SIG-M5 (cell line): ENCODE measurements around the gene FNDC11.
"Not testable (repeated sequence)": the region's sequence is repeated elsewhere in the genome, so short reads cannot be mapped to it uniquely, and the experiment has no call there.

Experiments
- DNase-seq: peaks from one replicate; lab custom pipeline; 2025; lab: John Stamatoyannopoulos, UW

The FNDC11 gene

DNA sequence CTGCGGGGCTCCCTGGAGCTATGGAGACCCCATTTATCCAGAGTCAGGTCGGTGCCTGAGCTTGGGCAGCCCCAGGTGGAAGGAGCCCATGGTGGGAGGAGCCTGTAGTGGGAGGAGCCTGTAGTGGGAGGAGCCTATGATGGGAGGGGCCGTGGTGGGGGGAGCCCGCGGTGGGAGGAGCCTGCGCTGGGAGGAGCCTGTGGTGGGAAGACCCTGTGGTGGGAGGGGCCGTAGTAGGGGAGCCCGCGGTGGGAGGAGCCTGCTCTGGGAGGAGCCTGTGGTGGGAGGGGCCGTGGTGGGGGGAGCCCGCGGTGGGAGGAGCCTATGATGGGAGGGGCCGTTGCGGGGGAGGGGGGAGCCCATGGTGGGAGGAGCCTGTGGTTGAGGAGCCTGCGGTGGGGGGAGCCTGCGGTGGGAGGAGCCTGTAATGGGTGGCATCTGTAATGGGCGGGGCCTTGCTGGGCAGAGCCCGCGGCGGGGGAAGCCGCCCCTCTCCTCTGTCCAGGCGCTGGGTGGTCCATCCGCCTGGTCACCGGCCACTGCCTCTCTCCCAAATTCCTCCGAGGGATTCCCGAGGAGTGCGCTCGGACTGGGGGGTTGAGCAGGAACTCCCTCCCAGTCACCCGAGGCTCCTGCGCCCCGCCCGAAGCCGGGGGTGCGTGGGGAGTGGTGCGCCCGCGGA lies 567 bp upstream of the FNDC11 start:
- no peak for DNase-seq

DNA sequence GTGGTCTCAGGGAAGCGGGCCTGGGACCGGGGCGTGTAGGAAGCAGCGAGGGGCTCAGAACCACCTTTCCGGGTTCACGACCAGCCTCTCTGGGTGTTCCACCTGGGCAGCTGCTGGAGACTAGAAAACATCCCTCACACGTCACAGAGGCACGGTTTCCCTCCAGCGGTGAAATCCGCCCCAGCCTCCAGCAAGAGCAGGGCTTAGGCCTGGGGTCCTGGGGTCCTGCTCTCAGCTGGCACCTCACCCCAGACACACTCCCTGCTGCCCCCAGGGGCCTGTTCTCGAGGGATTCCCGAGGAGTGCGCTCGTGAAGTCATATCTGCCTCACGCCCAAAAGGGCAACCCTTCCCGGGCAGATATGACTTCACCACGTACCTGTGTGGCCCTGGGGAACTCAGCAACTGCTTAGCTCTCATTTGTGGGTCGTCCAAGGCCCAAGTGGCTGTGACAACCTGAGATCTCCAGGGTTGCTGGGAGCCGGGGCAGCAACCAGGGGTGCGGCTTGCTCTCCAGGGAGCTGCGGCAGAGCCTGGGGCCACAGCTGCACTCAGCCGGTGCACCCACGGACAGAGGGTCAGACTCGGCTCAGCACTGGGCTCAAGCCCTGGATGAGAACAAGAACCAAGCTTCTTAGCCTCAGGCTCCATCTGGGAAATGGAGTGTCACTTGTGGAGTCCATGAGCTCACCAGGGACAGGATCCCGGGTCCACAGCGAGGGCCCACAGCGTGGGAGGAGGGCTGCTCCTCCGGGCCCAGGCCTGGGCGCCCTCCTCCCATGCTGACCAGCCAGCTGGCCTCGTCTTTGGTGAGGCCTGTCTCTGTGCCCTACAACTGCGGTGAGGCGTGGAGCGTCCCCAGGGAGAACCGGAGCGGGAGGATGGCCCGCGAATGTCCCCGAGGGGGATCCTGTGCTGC lies 661 bp downstream of the FNDC11 start:
- DNase-seq: no peak

DNA sequence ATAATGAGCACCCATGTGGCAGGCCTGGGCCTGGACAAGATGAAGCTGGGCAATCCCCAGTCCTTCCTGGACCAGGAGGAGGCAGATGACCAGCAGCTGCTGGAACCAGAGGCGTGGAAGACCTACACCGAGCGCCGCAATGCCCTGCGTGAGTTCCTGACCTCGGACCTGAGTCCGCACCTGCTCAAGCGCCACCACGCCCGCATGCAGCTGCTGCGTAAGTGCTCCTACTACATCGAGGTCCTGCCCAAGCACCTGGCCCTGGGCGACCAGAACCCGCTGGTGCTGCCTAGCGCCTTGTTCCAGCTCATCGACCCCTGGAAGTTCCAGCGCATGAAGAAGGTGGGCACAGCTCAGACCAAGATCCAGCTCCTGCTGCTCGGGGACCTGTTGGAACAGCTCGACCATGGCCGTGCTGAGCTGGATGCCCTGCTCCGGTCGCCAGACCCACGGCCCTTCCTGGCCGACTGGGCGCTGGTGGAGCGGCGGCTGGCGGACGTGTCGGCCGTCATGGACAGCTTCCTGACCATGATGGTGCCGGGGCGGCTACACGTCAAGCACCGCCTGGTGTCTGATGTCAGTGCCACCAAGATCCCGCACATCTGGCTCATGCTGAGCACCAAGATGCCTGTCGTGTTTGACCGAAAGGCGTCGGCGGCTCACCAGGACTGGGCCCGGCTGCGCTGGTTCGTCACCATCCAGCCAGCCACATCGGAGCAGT lies 1.9 kb downstream of the FNDC11 start:
- no peak for DNase-seq

DNA sequence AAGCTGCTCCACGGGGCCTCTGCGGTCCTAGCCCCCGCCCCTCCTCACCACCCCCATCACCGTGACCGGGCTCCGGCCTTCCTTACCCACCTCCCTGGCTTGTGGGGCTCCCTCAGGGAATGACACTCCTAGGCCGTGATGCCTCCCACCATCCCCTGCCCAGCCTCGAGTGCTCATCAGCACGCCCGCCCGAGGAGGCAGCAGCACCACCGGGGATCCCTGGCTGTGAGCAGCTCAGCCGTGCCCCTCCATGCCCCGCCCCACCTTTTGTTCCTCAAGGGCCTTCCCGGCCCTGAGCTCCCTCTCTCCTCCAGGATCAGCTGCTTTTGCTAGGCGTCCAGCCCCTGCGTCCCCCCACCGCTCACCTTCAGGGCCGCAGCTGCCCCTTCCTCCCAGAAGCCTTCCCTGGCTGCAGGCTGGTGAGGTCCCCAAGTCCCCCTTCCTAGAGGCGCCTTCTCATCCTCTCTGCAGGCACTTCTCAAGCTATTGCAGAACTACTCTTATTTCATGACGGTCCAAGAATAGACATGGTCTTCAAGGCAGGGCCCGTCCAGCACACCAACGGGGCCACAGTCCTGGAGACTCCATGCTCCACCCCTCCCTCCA lies 3.0 kb downstream of the FNDC11 start:
- no peak for DNase-seq

DNA sequence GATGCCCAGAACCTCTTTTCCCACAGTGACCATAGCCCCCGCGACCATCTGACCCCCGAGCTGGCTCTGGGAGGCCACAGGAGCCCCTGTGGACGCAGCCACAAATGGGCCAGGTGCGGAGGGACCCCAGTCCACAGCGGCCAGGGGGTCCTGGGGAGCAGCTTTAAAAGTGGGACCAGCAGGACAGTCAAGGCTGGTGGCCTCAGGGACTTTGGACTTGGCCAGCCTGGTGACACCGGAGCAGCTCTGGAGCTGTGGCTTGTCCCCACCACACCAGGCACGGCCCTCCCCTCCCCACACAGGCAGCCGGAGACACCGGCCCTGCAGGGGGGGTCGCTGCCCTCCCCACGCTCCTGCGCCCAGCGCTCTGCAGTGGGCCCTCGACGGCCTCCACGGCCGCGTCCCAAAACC lies 3.5 kb downstream of the FNDC11 start:
- DNase-seq: no peak

DNA sequence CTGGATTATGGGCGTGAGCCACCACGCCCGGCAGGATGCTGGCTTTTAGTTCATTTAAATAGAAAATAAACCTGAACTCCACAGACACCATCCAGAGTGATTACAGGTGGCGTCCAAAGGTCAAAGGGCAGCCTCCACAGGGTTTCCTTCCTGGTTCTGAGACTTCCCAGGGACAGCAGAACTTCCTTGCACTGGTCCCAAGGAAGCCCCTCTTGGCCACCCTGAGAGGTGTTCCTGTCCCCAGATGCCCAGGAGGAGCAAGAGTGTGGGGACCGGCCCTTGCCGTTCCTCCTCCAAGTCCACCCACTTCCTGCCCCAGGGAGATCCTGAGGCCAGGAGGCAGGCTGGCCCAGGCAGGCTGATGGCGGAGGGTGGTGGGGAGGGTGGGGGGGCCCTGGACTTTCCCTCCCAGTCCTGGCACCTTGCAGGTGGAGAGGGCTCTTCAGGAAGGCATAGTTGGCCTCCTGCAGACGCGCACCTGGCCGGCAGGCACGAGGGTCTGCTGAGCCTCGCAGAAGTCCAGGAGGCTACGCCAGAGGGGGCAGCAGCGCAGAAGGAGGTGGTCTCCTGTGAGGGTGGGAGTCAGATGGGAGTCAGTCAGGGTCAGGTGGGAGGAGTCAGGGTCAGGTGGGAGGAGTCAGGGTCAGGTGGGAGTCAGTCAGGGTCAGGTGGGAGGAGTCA lies 5.0 kb downstream of the FNDC11 start:
- DNase-seq: no peak

DNA sequence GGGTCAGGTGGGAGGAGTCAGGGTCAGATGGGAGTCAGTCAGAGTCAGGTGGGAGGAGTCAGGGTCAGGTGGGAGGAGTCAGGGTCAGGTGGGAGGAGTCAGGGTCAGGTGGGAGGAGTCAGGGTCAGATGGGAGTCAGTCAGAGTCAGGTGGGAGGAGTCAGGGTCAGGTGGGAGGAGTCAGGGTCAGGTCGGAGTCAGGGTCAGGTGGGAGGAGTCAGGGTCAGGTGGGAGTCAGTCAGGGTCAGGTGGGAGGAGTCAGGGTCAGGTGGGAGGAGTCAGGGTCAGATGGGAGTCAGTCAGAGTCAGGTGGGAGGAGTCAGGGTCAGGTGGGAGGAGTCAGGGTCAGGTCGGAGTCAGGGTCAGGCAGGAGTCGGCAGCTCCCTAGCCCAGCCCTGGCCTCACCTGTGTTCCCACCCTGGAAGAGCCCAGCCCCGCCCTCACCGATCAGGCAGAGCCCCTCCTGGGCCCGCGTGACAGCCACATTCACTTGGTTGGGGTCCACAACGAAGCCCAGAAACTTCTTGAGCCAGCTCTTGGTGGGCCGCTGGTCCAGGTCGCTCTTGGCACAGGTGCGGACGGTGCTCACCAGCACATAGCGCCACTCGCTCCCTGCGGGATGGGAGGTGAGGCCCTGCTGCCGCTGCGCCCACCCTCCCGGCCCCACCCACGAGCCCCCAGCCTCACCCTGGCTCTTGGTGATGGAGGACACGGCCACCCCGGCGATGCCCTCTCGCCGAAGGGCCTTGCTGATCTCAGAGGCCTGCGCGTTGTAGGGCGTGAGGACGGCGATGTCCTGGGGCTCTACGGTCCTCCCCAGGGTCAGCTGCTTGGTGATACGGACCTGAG lies 5.8 kb downstream of the FNDC11 start:
- not testable (repeated sequence) for DNase-seq

DNA sequence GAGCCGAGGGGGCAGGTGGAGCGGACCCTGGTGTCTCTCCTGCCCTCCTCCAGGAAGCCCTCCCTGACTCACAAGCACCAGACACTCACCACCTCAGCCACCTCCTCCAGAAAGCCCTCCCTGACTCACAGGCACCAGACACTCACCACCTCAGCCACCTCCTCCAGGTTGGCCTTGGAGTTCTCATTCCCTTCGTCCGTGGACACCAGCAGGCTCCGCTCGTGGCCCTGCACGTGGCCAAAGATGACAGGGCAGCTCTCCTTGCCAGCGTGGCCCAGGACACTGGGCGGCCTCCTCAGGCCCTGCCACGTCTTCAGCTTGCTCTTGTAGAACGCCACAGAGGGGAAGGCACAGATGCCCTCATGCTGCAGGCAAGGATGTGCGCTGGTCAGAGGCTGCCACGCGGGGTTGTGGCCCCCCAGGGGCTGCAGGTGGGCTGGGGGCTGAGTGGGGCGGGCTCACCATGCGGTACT lies 6.4 kb downstream of the FNDC11 start:
- DNase-seq: no peak

DNA sequence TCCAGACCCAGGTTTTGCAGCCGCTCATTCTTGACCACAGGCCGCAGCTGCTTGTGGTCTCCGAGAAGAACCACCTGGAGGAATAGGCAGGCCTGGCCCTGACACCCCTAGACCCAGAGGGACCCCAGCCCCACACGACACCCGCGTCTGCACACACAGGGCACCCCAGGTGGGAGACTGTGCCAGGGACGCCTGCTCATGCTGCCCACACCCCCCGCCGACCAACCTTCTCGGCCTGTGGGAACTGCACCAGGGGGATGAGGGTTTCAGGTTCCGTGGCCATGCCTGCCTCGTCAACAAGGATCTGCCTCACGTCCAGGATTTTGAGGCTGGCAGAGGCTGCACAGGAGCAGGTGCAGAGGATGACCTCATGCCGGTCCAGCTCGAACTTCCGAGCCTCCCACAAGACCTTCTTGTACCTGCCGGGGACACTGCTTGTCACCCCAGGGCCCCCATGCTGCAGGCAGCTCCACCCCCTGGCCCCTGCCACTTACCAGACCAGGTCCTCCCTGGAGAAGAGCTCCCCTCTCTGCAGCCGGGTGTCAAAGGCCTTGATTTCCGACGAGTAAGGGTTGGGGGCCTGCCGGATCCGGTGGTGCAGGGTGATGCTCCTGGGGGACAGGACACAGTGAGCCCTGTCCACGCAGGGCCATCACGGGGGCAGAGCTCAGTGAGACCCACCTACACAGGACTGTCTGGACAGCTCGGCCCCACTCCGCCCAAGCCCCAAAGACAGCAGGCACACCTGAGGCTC lies 7.1 kb downstream of the FNDC11 start:
- DNase-seq: no peak

DNA sequence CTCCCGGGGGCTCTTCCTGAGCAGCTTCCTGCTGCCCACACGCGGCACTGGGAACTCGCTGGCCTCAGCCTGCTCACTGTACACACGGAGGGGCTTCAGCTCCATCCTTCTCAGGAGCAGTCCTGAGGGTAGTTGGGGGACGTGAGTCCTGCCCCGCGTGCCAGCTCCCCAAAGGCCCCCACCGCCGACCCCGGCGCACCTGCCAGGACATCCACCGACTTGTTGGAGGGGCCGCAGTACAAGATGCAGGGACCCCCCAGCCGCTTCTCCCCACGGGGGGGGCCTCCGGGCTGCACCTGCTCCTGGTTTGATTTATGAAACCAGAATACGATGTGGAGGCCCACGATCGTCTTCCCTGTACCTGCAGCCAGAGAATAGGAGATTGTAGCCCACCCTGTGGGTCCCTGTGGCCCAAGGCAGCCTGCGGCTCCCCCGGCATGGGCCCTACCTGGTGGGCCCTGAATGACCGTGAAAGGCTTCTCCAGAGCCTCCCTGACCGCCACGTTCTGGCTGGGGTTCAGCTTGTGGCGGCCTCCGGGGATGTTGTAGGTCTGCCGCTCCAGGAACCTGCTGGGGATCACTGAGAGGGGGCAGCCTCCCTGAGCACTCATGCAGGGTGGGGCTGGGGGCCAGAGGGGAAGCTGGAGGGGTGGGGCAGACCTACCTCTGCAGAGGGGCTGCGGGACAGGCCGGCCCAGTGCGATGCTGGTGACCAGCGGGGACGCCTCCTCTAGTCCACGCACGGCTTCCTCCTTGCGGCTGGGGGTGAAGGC lies 7.9 kb downstream of the FNDC11 start:
- no peak for DNase-seq

DNA sequence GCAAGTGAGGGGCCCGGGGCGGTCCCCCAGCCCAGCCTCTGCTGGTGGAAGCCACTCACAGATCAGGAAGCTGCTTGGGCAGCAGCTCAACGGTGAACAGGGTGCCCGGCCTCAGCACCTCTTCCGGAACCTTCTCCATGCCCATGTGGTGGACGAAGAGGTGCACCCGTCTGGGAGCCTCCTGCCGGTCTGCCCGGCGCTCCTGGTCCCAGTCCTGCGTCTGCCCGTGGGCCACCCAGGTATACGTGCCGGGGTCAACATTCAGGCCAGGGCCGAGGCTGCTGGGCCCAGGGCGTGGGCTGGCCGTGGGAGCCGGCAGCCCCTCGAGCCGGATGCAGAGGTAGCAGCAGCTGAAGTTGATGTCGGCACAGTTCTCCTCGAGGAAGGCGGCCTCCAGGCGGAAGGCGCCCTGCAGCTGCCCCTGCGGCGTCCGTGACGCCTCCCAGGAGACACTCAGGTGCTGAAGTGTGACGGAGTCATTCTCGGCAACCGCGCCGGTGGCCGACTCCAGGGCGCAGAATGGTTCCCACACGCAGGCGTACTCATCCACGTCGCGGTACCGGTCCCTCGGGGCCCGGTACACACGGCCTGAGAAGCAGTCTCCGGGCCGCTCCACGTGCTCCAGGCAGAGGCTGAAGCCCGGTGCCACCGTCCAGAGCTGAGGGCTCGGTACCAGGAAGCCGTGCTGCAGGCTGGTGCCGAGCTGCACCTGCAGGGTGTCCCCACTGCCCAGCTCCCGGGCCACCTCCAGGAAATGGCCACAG lies 8.7 kb downstream of the FNDC11 start:
- no peak for DNase-seq

DNA sequence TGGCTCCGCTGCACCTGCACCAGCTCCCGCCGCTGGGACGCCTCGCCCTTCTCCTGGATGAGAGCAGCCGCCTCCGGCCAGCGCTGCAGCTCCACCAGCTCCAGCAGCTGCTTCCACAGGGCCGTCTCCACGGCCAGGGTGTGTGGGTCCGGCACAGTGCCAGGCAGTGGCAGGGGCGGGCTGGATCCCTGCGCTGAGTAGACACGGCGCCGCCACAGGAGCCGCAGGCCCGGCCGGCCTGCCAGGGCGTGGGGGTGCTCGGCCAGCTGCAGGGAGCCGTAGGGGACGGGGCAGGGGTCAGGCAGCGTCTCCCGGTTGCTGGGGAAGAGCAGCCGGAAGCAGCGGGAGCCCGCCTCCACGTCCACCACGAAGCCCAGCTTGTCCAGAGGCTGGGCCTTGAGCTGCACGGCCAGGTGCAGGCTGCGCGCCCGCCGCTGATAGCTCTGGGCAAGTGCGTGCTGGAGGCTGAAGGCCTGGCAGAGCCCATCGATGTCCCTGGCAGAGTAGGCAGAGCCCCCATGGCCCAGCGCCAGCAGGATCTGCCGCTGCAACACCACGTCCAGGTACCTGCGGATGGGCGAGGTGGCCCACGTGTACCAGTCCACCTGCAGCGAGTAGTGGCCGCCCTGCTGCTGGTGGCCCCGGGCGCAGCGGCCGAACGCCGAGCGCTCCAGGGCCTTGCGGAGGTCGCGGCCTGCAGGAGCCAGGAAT lies 9.4 kb downstream of the FNDC11 start:
- no peak for DNase-seq

DNA sequence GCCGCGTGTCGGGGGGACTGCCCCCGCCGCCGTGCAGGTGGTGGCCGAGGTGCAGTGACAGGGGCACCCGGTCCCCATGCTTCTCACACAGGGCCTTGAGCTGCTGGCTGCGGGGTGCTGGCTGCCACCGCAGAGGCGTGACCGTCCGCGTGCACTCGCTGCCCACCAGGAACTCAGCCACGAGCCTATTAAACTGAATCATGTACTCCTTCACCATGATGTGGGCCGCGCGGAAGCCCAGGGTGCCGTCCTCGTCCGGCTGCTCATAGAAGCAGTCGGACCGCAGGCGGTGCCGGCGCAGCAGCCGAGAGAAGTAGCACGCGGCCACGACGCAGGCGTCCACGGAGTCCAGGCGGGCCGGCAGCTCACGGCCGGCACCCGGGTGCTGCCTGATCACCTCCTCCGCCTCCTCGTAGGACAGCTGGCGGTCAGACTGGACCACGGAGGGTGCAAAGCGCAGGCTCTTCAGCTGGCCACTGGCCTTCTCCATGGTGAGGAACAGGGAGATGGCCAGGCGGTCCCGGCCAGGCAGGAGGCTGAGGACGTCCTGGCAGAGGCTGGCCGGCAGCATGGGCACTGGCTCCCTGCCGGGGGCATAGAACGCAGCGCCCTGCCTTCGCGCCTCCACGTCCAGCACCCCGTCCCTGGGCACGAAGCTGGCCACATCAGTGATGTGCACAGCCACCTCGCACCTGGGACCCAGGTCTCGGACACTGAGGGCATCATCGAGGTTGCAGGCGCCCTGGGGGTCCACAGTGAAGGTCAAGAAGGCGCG lies 10.3 kb downstream of the FNDC11 start:
- no peak for DNase-seq

DNA sequence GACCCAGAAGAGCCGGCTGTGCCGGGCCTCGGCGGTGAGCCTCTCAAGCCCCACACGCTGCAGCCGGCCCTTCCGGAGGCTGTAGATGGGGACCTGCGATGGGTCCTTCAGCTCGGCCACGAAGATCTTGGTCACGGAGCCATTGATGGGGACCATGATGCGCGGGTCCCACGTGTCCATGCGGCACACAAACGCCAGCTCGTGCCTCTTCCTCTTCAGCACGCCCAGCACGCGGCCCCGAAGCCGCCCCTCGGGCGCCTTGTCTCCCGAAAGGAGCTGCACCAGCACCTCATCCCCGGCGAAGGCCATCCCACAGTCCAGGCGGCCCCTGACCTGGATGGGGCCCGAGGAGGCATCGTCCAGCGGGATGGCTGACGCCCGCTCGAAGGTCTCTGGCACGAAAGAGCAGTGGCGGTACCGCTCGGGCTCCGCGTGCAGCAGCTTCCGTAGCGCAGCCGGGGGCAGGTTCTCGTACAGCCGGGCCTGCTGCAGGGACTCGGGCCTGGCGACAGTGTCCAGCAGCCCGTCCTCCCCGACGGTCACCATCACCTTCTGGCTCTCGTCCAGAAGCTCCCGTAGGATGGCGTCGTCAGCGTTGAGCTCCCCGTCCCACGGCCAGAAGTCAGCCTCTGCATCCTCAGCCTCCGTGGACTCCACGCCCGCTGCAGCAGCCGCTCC lies 11.2 kb downstream of the FNDC11 start:
- no peak for DNase-seq

DNA sequence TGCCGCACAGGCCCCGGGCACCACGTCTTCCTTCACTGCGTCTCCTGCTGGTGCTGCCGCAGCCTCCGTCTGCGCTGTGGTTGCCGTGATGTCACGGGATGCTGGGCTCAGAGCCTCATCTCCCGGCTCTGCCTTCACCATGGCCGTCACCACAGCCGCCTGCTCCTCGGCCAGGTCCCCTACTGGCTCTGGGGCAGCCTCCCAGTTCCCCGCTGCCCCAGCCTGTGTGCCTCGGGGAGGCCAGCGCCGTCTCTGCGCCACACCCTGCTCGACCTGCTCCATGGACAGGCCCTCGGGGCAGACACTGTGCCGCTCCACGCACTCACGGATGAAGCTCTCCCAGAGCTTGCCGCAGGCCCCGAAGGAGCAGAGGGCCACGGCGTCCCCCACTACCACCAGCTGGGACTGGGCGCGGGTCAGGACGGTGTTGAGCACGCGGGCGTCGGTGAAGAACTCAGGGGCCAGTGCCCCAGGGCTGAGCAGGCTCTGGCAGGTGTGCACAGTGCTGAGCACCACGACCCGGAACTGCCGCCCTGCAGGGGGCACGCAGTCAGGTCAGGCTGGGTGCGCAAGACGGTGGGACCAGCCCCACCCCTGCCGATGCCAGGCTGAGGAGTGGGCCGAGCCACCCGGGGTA lies 11.9 kb downstream of the FNDC11 start:
- DNase-seq: no peak
